K562 (cell line): Measurements from ENCODE around the gene BOC. TPM values are rescaled to one million over a fixed set of nuclear protein-coding genes. Genes with fewer than 3 reads are reported as not detected.

Source experiments
- ATAC-seq: fragments of 200-7000 bp; cut with Tn5 transposase; 3 replicates; pipeline ENCODE4 v1.9.1; 2020; ENCODE audit warnings: moderate library complexity
- BruUV-seq: library from RNA; stranded (reverse); fragments of 400-500 nt; replicated peaks from 2 replicates; lab custom pipeline; 2021; lab: Mats Ljungman, UMichigan
- CTCF ChIA-PET: fragments of 300-600 bp; formaldehyde crosslinking; extraction: SDS; loops from one replicate; lab custom pipeline; 2021; ENCODE audit warnings: low intra/inter-chr PET ratio; lab: Yijun Ruan, JAX
- POLR2A ChIA-PET: fragments of 300-600, 350-650 bp; sonication (Branson Sonifier 250); formaldehyde crosslinking; extraction: SDS; loops from one replicate; lab custom pipeline; 2021; ENCODE audit warnings: antibody characterized with exemption, inconsistent platforms; lab: Yijun Ruan, JAX
- DNase-seq, 4 experiments: peaks; one replicate each; pipeline versions ENCODE4 v3.0.0 to v3.0.0-alpha.2; 2011 to 2018; ENCODE audit warnings: low spot score in 3 of 4, mixed read lengths in 3 of 4; ENCODE audit errors: extremely low read depth in 1 of 4
- FAIRE-seq: peaks from 2 replicates; lab custom pipeline; 2011; peaks lifted over from hg19 to GRCh38; lab: Jason Lieb, UNC
- H2AFZ ChIP-seq: 2 replicates; pipeline ENCODE4 v1.6.0; 2011; ENCODE audit warnings: low read depth, low read length, control low read depth, inconsistent platforms
- H3K27ac ChIP-seq: fragments of 200-600 bp; 3 replicates; pipeline ENCODE4 v1.8.0; 2011; ENCODE audit warnings: low read depth, mild to moderate bottlenecking, control low read depth, inconsistent platforms, low read length, moderate library complexity, mixed read lengths; ENCODE audit errors: extremely low read depth
- H3K27me3 ChIP-seq, 2 experiments: fragments of 300-600 bp in 1 of 2; 2 replicates in 1 of 2; 3 replicates in 1 of 2; pipeline versions ENCODE4 v1.6.0 to v1.8.0; 2011; ENCODE audit warnings: inconsistent platforms in 2 of 2, low read length in 2 of 2, mild to moderate bottlenecking in 1 of 2, mixed read lengths in 1 of 2, moderate library complexity in 1 of 2; ENCODE audit not compliant: control insufficient read depth in 2 of 2, insufficient read depth in 2 of 2
- H3K36me3 ChIP-seq: fragments of 300-600 bp; 3 replicates; pipeline ENCODE4 v1.8.0; 2011; ENCODE audit warnings: mild to moderate bottlenecking, low read length, inconsistent platforms; ENCODE audit not compliant: control insufficient read depth, insufficient read depth
- H3K4me1 ChIP-seq, 2 experiments: fragments of 200-600 bp in 1 of 2; replicated peaks in 1 of 2; 2 replicates in 1 of 2; 3 replicates in 1 of 2; pipeline versions ENCODE4 v1.5.1 to v1.8.0; 2011; ENCODE audit warnings: inconsistent platforms in 2 of 2, low read length in 2 of 2, mild to moderate bottlenecking in 1 of 2, mixed read lengths in 1 of 2, moderate library complexity in 1 of 2; ENCODE audit not compliant: control insufficient read depth in 2 of 2, insufficient read depth in 2 of 2
- H3K4me2 ChIP-seq: 2 replicates; pipeline ENCODE4 v1.6.1; 2011; ENCODE audit warnings: low read length, control low read depth, inconsistent platforms, mixed read lengths; ENCODE audit not compliant: insufficient read depth
- H3K4me3 ChIP-seq: fragments of 200-600 bp; sonication (generic), shearing (Covaris generic); 2 replicates; pipeline ENCODE4 v1.5.1; 2016; ENCODE audit warnings: control low read depth, inconsistent platforms
- H3K79me2 ChIP-seq: fragments of 200-600 bp; 3 replicates; pipeline ENCODE4 v1.8.0; 2011; ENCODE audit warnings: low read length, inconsistent platforms; ENCODE audit not compliant: control insufficient read depth, insufficient read depth
- H3K9ac ChIP-seq, 2 experiments: 2 replicates each; pipeline versions ENCODE4 v1.6.0 to v1.6.1; 2011; ENCODE audit warnings: low read depth in 2 of 2, low read length in 2 of 2, control low read depth in 1 of 2, inconsistent platforms in 1 of 2, mild to moderate bottlenecking in 1 of 2, mixed read lengths in 1 of 2; ENCODE audit not compliant: insufficient read depth in 1 of 2
- H3K9me1 ChIP-seq: one replicate; pipeline ENCODE4 v1.6.0; 2011; ENCODE audit warnings: inconsistent platforms, mild to moderate bottlenecking, low read length, moderate library complexity; ENCODE audit not compliant: control insufficient read depth, insufficient read depth
- H3K9me3 ChIP-seq: replicated peaks from 2 replicates; pipeline ENCODE4 v1.5.1; 2011; ENCODE audit warnings: low read depth, low read length, inconsistent platforms; ENCODE audit not compliant: control insufficient read depth, insufficient read depth
- H4K20me1 ChIP-seq: replicated peaks from 2 replicates; pipeline ENCODE4 v1.6.1; 2011; ENCODE audit warnings: low read length, inconsistent platforms, mixed read lengths; ENCODE audit not compliant: control insufficient read depth, insufficient read depth
- ARNT ChIP-seq, 2 experiments: fragments of 450-650 bp; IDR thresholded peaks; 2 replicates each; pipeline ENCODE4 v1.6.1; 2016; ENCODE audit warnings: mild to moderate bottlenecking in 1 of 2
- NFIX ChIP-seq: fragments of 250-450 bp; sonication (Bioruptor Pico); IDR thresholded peaks from 2 replicates; pipeline ENCODE4 v1.4.0; 2020; ENCODE audit warnings: low read depth, mild to moderate bottlenecking, moderate library complexity
- SMARCA5 ChIP-seq: fragments of 450-650 bp; IDR thresholded peaks from 2 replicates; pipeline ENCODE4 v1.6.1; 2016
- STAT6 ChIP-seq: sonication (generic); formaldehyde crosslinking; IDR thresholded peaks from 2 replicates; pipeline ENCODE4 v1.8.1; 2023; ENCODE audit warnings: mild to moderate bottlenecking, missing genetic modification reagents
- ZFP36 ChIP-seq: fragments of 150-350 bp; IDR thresholded peaks from 2 replicates; pipeline ENCODE4 v1.6.1; 2018; ENCODE audit warnings: low read length, low read depth; ENCODE audit not compliant: partially characterized antibody
- ZNF3 ChIP-seq: fragments of 250-450 bp; sonication (Bioruptor Pico); IDR thresholded peaks from 2 replicates; pipeline ENCODE4 v1.5.0; 2021; ENCODE audit warnings: mild to moderate bottlenecking, moderate library complexity
- ZNF311 ChIP-seq: fragments of 250-450 bp; sonication (Bioruptor Pico); IDR thresholded peaks from 2 replicates; pipeline ENCODE4 v1.4.0; 2020; ENCODE audit warnings: mild to moderate bottlenecking, moderate library complexity
- WGBS: fragments of 100-300 bp; shearing (Covaris generic); methylation state at CpG from one replicate; pipeline ENCODE4 v1.1.6; 2016; ENCODE audit warnings: low coverage, mixed read lengths; ENCODE audit not compliant: insufficient coverage; ENCODE audit errors: missing lambda C conversion rate; 5-methylcytosine and 5-hydroxymethylcytosine counted together
- in situ Hi-C: fragments of 300-500 bp; cut with MboI; formaldehyde crosslinking; loops from 4 replicates; pipeline ENCODE4 v1.15.0; 2018; ENCODE audit warnings: inconsistent platforms, mixed read lengths
- intact Hi-C: fragments of 100-400 bp; cut with micrococcal nuclease; formaldehyde crosslinking; loops from 2 replicates; pipeline ENCODE4 v1.14.2; 2022
- polyA plus RNA-seq, 8 experiments: library from polyadenylated mRNA; depleted of rRNA in 4 of 8; stranded (reverse) in 5 of 8; unstranded in 3 of 8; fragments of >200 nt; fragmentation: Nextera tagmentation in 2 of 8; fragmentation: Illumina TruSeq in 1 of 8; extraction: Ambion mirVana in 2 of 8; extraction: Trizol in 1 of 8; gene quantifications; 2 replicates each; pipeline versions ENCODE4 v1.2.1 to v1.2.3, GENCODE V29; 2011 to 2014; ENCODE audit warnings: inconsistent platforms in 1 of 8, missing spikeins in 1 of 8
- total RNA-seq, 7 experiments: library from RNA; depleted of rRNA in 6 of 7; stranded (reverse); fragments of >200 nt in 6 of 7; fragmentation: Illumina TruSeq in 2 of 7; extraction: Trizol in 2 of 7; gene quantifications; 2 replicates each; pipeline versions ENCODE4 v1.2.1 to v1.2.3, GENCODE V29; 2011 to 2021; ENCODE audit warnings: low replicate concordance in 1 of 7
- TF ChIP-seq, protein P1 (sequence below), 2 experiments: fragments of 450-650 bp; conservative IDR thresholded peaks; 2 replicates each; pipeline ENCODE4 v1.6.1; 2017; ENCODE audit warnings: mild to moderate bottlenecking in 2 of 2, moderate library complexity in 2 of 2

Gene BOC
- total and polyA plus RNA-seq, 9 of the 15 experiments (the other 6 are each of a cell fraction or from before 2014, with no cell fraction given), result not detected

DNA sequence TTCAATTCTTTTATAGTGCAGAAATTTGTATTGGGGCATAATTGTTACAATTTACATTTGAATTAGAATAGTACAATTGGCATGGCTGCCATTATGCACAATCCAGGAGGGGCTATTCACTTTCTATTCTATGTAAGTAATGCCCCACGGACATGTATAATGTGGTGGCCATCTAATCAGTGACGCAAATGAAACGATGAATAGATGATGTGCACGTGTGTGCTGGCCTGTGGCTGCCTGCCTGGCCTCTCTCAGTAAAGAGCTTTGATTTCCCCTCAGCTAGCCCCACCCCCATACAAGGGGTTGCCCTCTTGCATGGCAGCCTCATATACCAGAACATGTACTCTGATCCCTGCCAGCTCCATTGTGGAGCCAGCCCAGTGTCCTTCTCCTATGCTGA lies 86.5 kb downstream of the BOC start (continued):
- TF ChIP-seq STAT6, result no peak
- TF ChIP-seq, protein P1, sequence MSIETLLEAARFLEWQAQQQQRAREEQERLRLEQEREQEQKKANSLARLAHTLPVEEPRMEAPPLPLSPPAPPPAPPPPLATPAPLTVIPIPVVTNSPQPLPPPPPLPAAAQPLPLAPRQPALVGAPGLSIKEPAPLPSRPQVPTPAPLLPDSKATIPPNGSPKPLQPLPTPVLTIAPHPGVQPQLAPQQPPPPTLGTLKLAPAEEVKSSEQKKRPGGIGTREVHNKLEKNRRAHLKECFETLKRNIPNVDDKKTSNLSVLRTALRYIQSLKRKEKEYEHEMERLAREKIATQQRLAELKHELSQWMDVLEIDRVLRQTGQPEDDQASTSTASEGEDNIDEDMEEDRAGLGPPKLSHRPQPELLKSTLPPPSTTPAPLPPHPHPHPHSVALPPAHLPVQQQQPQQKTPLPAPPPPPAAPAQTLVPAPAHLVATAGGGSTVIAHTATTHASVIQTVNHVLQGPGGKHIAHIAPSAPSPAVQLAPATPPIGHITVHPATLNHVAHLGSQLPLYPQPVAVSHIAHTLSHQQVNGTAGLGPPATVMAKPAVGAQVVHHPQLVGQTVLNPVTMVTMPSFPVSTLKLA (conservative IDR thresholded peaks at IDR 0.05), result no peak
- no peak for TF ChIP-seq SMARCA5
- TF ChIP-seq, all 486 proteins: peak for 0

GRCh38 chr3:113300596-113300995 lies 89.2 kb downstream of the BOC start:
- FAIRE-seq (no peak), ATAC-seq (no peak), DNase-seq (no peak)
- no peaks in the 10 kb centered on the region for H3K36me3 ChIP-seq
- 0% methylated on average over 2 of the region's 2 CpGs for WGBS
- ChIA-PET CTCF (no interaction called here), POLR2A (no interaction called here)
- BruUV-seq, result no TSS peak
- H3K4me1 ChIP-seq, result no peaks in the 10 kb centered on the region
- no peaks in the 10 kb centered on the region for H4K20me1 ChIP-seq
- no peaks in the 10 kb centered on the region for H3K9me3 ChIP-seq
- no peaks in the 10 kb centered on the region for H3K27me3 ChIP-seq
- H3K79me2 ChIP-seq, result no peaks in the 10 kb centered on the region
- no peak overlapping the region for H3K4me3 ChIP-seq
- H3K9ac ChIP-seq, result no peak overlapping the region
- in situ Hi-C loops (loop anchor here (10.0 kb wide), 1 partner anchor 226 kb away; no protein-coding TSS in a partner anchor), intact Hi-C loops (no loop called here)
- no peak overlapping the region for H3K27ac ChIP-seq
- no peaks in the 10 kb centered on the region for H3K9me1 ChIP-seq
- TF ChIP-seq ARNT (IDR thresholded peaks at IDR 0.05) (no peak), ZFP36 (no peak), NFIX (CRISPR knock-in tag) (no peak), ZNF3 (no peak), ZNF311 (no peak)
- no peak overlapping the region for H2AFZ ChIP-seq
- H3K4me2 ChIP-seq, result no peak overlapping the region
